ENCODE results near the gene C1QTNF6. TPM values are rescaled to one million over a fixed set of nuclear protein-coding genes. Genes with fewer than 3 reads are reported as not detected.

Gene C1QTNF6
- total and polyA plus RNA-seq, 2 donors (not counting 3 experiments of a cell fraction or from before 2014, with no cell fraction given) = 20.2 to 27.6 TPM

DNA sequence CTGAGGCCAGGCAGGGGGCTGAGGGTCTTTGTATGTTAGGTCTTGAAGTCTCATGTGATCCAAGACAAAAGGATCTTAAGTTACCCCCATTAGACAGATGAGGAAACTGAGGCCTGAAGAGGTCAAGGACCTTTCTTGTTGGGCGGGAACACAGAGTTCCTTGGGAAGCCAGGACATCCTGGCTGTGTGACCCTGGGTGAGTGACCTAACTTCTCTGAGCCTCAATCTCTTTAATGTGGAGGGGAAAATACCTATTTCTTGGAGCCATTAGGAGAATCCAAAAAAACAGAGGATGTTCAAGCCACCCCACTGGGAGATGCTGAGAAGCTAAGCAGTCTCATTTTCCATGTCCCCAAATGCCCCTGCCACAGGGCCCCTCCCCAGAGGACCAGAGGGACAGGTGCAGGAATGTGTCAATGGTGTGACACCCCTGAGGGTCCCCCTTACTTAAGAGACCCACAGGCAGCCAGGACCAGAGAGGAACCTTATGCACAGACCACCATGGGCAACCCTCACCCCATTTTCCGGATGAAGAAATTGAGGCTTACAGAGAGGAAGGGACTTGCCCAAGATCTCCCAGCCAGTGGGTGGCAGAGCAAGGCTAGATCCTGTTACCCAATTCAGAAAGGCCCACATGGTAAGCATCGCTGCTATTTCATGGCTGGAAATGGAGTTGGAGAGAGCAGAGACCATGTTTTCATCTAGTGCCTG lies 48.0 kb upstream of the C1QTNF6 start:
- H2AFZ ChIP-seq (ENCODE audit: low read depth, low read length) = no peak overlapping the region
- no TSS peak for BruUV-seq (replicated peaks)
- no peak for TF ChIP-seq JUN (IDR thresholded peaks at IDR 0.05; ENCODE audit: borderline replicate concordance, insufficient read depth, insufficient read length, low read depth)
- TF ChIP-seq, protein P1, sequence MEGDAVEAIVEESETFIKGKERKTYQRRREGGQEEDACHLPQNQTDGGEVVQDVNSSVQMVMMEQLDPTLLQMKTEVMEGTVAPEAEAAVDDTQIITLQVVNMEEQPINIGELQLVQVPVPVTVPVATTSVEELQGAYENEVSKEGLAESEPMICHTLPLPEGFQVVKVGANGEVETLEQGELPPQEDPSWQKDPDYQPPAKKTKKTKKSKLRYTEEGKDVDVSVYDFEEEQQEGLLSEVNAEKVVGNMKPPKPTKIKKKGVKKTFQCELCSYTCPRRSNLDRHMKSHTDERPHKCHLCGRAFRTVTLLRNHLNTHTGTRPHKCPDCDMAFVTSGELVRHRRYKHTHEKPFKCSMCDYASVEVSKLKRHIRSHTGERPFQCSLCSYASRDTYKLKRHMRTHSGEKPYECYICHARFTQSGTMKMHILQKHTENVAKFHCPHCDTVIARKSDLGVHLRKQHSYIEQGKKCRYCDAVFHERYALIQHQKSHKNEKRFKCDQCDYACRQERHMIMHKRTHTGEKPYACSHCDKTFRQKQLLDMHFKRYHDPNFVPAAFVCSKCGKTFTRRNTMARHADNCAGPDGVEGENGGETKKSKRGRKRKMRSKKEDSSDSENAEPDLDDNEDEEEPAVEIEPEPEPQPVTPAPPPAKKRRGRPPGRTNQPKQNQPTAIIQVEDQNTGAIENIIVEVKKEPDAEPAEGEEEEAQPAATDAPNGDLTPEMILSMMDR (IDR thresholded peaks at IDR 0.05; ENCODE audit: extremely low read depth in 1 of 2, insufficient read depth in 1 of 2, low read depth in 1 of 2, low read length in 2 of 2) = no peak
- TF ChIP-seq EZH2 (IDR thresholded peaks at IDR 0.05; ENCODE audit: borderline replicate concordance, low read depth, low read length, severe bottlenecking) = no peak
- TF ChIP-seq, protein P2, sequence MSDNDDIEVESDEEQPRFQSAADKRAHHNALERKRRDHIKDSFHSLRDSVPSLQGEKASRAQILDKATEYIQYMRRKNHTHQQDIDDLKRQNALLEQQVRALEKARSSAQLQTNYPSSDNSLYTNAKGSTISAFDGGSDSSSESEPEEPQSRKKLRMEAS (IDR thresholded peaks at IDR 0.05; ENCODE audit: insufficient read depth, insufficient read length) = no peak
- no peak for TF ChIP-seq MYC (IDR thresholded peaks at IDR 0.05; ENCODE audit: low read depth, low read length)
- TF ChIP-seq POLR2AphosphoS5 (IDR thresholded peaks at IDR 0.05; ENCODE audit: insufficient read depth, low read depth, low read length) = no peak
- TF ChIP-seq FOS (IDR thresholded peaks at IDR 0.05; ENCODE audit: borderline replicate concordance, insufficient read depth, low read length) = no peak
- TF ChIP-seq POLR2A (IDR thresholded peaks at IDR 0.05; ENCODE audit: low read depth, low read length) = no peak
- TF ChIP-seq GATA2 (IDR thresholded peaks at IDR 0.05; ENCODE audit: insufficient read depth, insufficient read length, low read depth, low read length) = no peak
- H3K4me1 ChIP-seq (ENCODE audit: control insufficient read depth, extremely low read depth, insufficient read depth, low read length) = peaks cover 5% of the 10 kb centered on the region
- no peak overlapping the region for H3K9ac ChIP-seq (replicated peaks; ENCODE audit: extremely low read depth, insufficient read depth, low read length)
- H3K4me3 ChIP-seq (replicated peaks in 1 of 3; ENCODE audit: insufficient read depth in 1 of 3, low read depth in 1 of 3, low read length in 3 of 3) = no peak overlapping the region
- POLR2A ChIA-PET = no interaction called here
- H3K4me2 ChIP-seq (ENCODE audit: insufficient read depth, low read length) = no peak overlapping the region
- H3K79me2 ChIP-seq (ENCODE audit: control insufficient read depth, insufficient read depth, low read length) = peaks cover 4% of the 10 kb centered on the region
- H3K27ac ChIP-seq (ENCODE audit: insufficient read depth, low read depth, low read length) = no peak overlapping the region
- H3K27me3 ChIP-seq (ENCODE audit: control insufficient read depth in 2 of 2, insufficient read depth in 2 of 2, low read length in 2 of 2) = no peaks in the 10 kb centered on the region
- dilution Hi-C loops (cut with MboI; ENCODE audit: extremely low pct_ligation_motif_present, low sequenced_read_pairs) (no loop called here), intact Hi-C loops (cut with micrococcal nuclease) (no loop called here)
- H4K20me1 ChIP-seq (replicated peaks; ENCODE audit: control insufficient read depth, extremely low read depth, insufficient read depth, low read length) = no peaks in the 10 kb centered on the region
- H3K9me1 ChIP-seq (replicated peaks; ENCODE audit: control insufficient read depth, extremely low read depth, insufficient read depth, low read length) = no peaks in the 10 kb centered on the region
- H3K36me3 ChIP-seq (ENCODE audit: control insufficient read depth in 2 of 2, extremely low read depth in 1 of 2, insufficient read depth in 2 of 2, low read length in 2 of 2) = peaks cover 0 to 2% of the 10 kb centered on the region in 2 experiments
- FAIRE-seq (no peak), DNase-seq (ENCODE audit: low read depth, low spot score) (no peak)
- CTCF ChIA-PET = interaction anchor here (4.1 kb wide), 1 partner anchor 24 kb away, joined by 36 read pairs; no protein-coding TSS in a partner anchor
- no peaks in the 10 kb centered on the region for H3K9me3 ChIP-seq (replicated peaks; ENCODE audit: control insufficient read depth, insufficient read depth, low read length)

All from endothelial cell of umbilical vein (primary cell).